HG03432 (cell line): Measurements from ENCODE around the gene SRD5A1.

ENCODE experiments used
- ATAC-seq: cut with Tn5 transposase; IDR thresholded peaks from one replicate; pipeline ENCODE4 v1.9.1; 2021; ENCODE audit warnings: mild to moderate bottlenecking, moderate library complexity; ENCODE audit not compliant: unreplicated experiment

Gene SRD5A1

GRCh38 chr5:6723816-6724300 is 90.6 kb downstream of the SRD5A1 start:
- ATAC-seq = no peak
